GM12878 (cell line): Measurements from ENCODE around the gene SLC28A1. TPM values are rescaled to one million over a fixed set of nuclear protein-coding genes. Genes with fewer than 3 reads are reported as not detected.

Experiments used
- ATAC-seq: fragments of 200-7000 bp; cut with Tn5 transposase; 3 replicates; pipeline ENCODE4 v1.9.1; 2020; ENCODE audit warnings: mild to moderate bottlenecking, moderate library complexity
- Bru-seq: library from RNA; stranded (reverse); fragments of 400-500 nt; gene quantifications from one replicate; lab custom pipeline; 2021; lab: Mats Ljungman, UMichigan
- BruChase-seq, 2 experiments: library from RNA; stranded (reverse); fragments of 400-500 nt; gene quantifications; one replicate each; lab custom pipeline; 2021; lab: Mats Ljungman, UMichigan
- BruUV-seq: library from RNA; stranded (reverse); fragments of 400-500 nt; replicated peaks from 2 replicates; lab custom pipeline; 2021; lab: Mats Ljungman, UMichigan
- CTCF ChIA-PET: fragments of 300-600 bp; sonication (Branson Sonifier 250); formaldehyde crosslinking; extraction: SDS; loops from one replicate; lab custom pipeline; 2021; ENCODE audit warnings: inconsistent platforms; lab: Yijun Ruan, JAX
- POLR2A ChIA-PET: fragments of 350-600 bp; formaldehyde crosslinking; extraction: SDS; loops from one replicate; lab custom pipeline; 2021; ENCODE audit warnings: inconsistent platforms; lab: Charles Lee
- RAD21 ChIA-PET: fragments of 300-600 bp; sonication (Branson Sonifier 250); formaldehyde crosslinking; loops from one replicate; lab custom pipeline; 2023; ENCODE audit warnings: antibody characterized with exemption; ENCODE audit not compliant: unreplicated experiment; lab: Charles Lee
- SMC1A ChIA-PET: fragments of 300-600 bp; sonication (Branson Sonifier 250); formaldehyde crosslinking; loops from one replicate; lab custom pipeline; 2023; ENCODE audit not compliant: unreplicated experiment, uncharacterized antibody; lab: Charles Lee
- DNase-seq: peaks from one replicate; pipeline ENCODE4 v3.0.0-alpha.2; 2011; ENCODE audit warnings: low read depth, low spot score
- FAIRE-seq: peaks from 3 replicates; lab custom pipeline; 2011; peaks lifted over from hg19 to GRCh38; lab: Jason Lieb, UNC
- H2AFZ ChIP-seq: 2 replicates; pipeline ENCODE4 v1.6.0; 2011; ENCODE audit warnings: low read depth, low read length, control low read depth; ENCODE audit not compliant: control insufficient read depth
- H3K27ac ChIP-seq: 2 replicates; pipeline ENCODE4 v1.5.1; 2011; ENCODE audit warnings: control low read depth; ENCODE audit not compliant: control insufficient read depth, insufficient read depth
- H3K27me3 ChIP-seq, 2 experiments: replicated peaks in 1 of 2; 2 replicates each; pipeline versions ENCODE4 v1.6.0 to v1.6.1; 2011; ENCODE audit warnings: low read length in 1 of 2; ENCODE audit not compliant: control insufficient read depth in 2 of 2, insufficient read depth in 2 of 2
- H3K36me3 ChIP-seq, 2 experiments: 2 replicates each; pipeline ENCODE4 v1.5.1; 2011; ENCODE audit warnings: low read length in 1 of 2; ENCODE audit not compliant: control insufficient read depth in 2 of 2, insufficient read depth in 2 of 2
- H3K4me1 ChIP-seq: 2 replicates; pipeline ENCODE4 v1.6.1; 2011; ENCODE audit warnings: mild to moderate bottlenecking, low read length, moderate library complexity, mixed read lengths; ENCODE audit not compliant: control insufficient read depth, insufficient read depth
- H3K4me2 ChIP-seq: 2 replicates; pipeline ENCODE4 v1.6.0; 2011; ENCODE audit warnings: control low read depth; ENCODE audit not compliant: control insufficient read depth, insufficient read depth
- H3K4me3 ChIP-seq: fragments of 200-600 bp; sonication (generic); 2 replicates; pipeline ENCODE4 v1.5.1; 2016
- H3K79me2 ChIP-seq: 2 replicates; pipeline ENCODE4 v1.6.0; 2011; ENCODE audit warnings: low read length; ENCODE audit not compliant: control insufficient read depth, insufficient read depth
- H3K9ac ChIP-seq: 2 replicates; pipeline ENCODE4 v1.8.0; 2011; ENCODE audit warnings: low read length, control low read depth, mixed read lengths; ENCODE audit not compliant: control insufficient read depth, insufficient read depth
- H3K9me3 ChIP-seq: replicated peaks from 3 replicates; pipeline ENCODE4 v1.5.1; 2011; ENCODE audit warnings: mild to moderate bottlenecking, low read length; ENCODE audit not compliant: control insufficient read depth, insufficient read depth
- H4K20me1 ChIP-seq: 2 replicates; pipeline ENCODE4 v1.6.0; 2011; ENCODE audit not compliant: control insufficient read depth, insufficient read depth
- HSF1 ChIP-seq: fragments of 150-350 bp; IDR thresholded peaks from 2 replicates; pipeline ENCODE4 v1.6.1; 2014; ENCODE audit warnings: mild to moderate bottlenecking, low read depth, low read length
- WGBS: methylation state at CpG from one replicate; pipeline ENCODE4 v1.1.6; 2016; ENCODE audit warnings: low lambda C conversion rate; ENCODE audit not compliant: insufficient replicate concordance, insufficient coverage; ENCODE audit errors: missing lambda C conversion rate; 5-methylcytosine and 5-hydroxymethylcytosine counted together
- in situ Hi-C: fragments of 300-500 bp; cut with MboI; formaldehyde crosslinking; loops from 9 replicates; pipeline ENCODE4 v1.14.3; 2018; ENCODE audit warnings: mixed read lengths
- intact Hi-C: fragments of 100-400 bp; cut with micrococcal nuclease; formaldehyde crosslinking; loops from one replicate; pipeline ENCODE4 v1.14.2; 2022; ENCODE audit not compliant: unreplicated experiment
- long read RNA-seq, 2 experiments: library from polyadenylated mRNA; unstranded; transcript quantifications; one replicate each; pipeline ENCODE4 v2.0.0, GENCODE V29; 2019 to 2020
- polyA minus RNA-seq, 3 experiments: library from RNA; depleted of rRNA, polyadenylated mRNA; stranded (reverse); fragments of >200 nt; gene quantifications; 2 replicates each; pipeline ENCODE4 v1.2.3, GENCODE V29; 2011
- polyA plus RNA-seq, 11 experiments: library from polyadenylated mRNA; depleted of rRNA in 4 of 11; unstranded in 6 of 11; stranded (reverse) in 5 of 11; fragments of >200 nt; fragmentation: Nextera tagmentation in 4 of 11; fragmentation: Illumina TruSeq in 1 of 11; extraction: Ambion mirVana in 4 of 11; extraction: Trizol in 1 of 11; gene quantifications; 1 replicate in 1 of 11; 2 replicates in 10 of 11; pipeline versions ENCODE4 v1.2.1 to v1.2.3, GENCODE V29; 2011 to 2016; ENCODE audit warnings: inconsistent platforms in 2 of 11, missing spikeins in 2 of 11, low read depth in 1 of 11
- total RNA-seq, 4 experiments: library from RNA; depleted of rRNA in 3 of 4; stranded (reverse); fragments of >200 nt in 3 of 4; fragmentation: Illumina TruSeq in 1 of 4; extraction: Trizol in 1 of 4; gene quantifications; 2 replicates each; pipeline versions ENCODE4 v1.2.1 to v1.2.3, GENCODE V29; 2013 to 2021

SLC28A1 gene
- not detected in 2 replicates for total RNA-seq (2013; cell fraction: nucleolus; rRNA removed)
- total RNA-seq (2014; rRNA removed): not detected in 2 replicates
- total RNA-seq (2014; rRNA removed; fragmentation: Illumina TruSeq; extraction: Trizol): not detected in 2 replicates
- not detected in 2 replicates for total RNA-seq (2021)
- polyA plus RNA-seq (2011; ENCODE audit: low read depth): not detected
- not detected in 2 replicates for polyA plus RNA-seq (2011; rRNA removed)
- polyA plus RNA-seq (2011; cell fraction: cytosol; rRNA removed): 0.03 and 0.10 TPM in 2 replicates
- not detected in 2 replicates for polyA plus RNA-seq (2011; cell fraction: nucleus; rRNA removed)
- polyA plus RNA-seq (2012): not detected in 2 replicates
- not detected in 2 replicates for polyA plus RNA-seq (2014; fragmentation: Illumina TruSeq; extraction: Trizol)
- polyA plus RNA-seq (2014; fragmentation: Nextera tagmentation; extraction: Ambion mirVana): not detected
- polyA plus RNA-seq (2014; rRNA removed): not detected in 2 replicates
- not detected for polyA plus RNA-seq (2016; fragmentation: Nextera tagmentation; extraction: Ambion mirVana)
- polyA minus RNA-seq (2011; rRNA and poly(A)+ RNA removed): not detected in 2 replicates
- polyA minus RNA-seq (2011; cell fraction: cytosol; rRNA and poly(A)+ RNA removed): not detected in 2 replicates
- not detected in 2 replicates for polyA minus RNA-seq (2011; cell fraction: nucleus; rRNA and poly(A)+ RNA removed)
- percentile 8 among the genes with signal in this experiment for Bru-seq, nascent RNA
- percentile 6 among the genes with signal in this experiment for BruChase-seq, experiment 1, labeled RNA remaining after a 6-hour chase
- BruChase-seq, experiment 2, labeled RNA remaining after a 2-hour chase: percentile 7 among the genes with signal in this experiment
- long read RNA-seq, experiment 1: 0 reads
- long read RNA-seq, experiment 2: 0 reads

- intact Hi-C loops (no loop called here), in situ Hi-C loops (no loop called here)
- ChIA-PET SMC1A (no interaction called here), POLR2A (no interaction called here), RAD21 (interaction anchor here (1.1 kb wide), 1 partner anchor 44 kb away, joined by 3 read pairs; no protein-coding TSS in a partner anchor), CTCF (no interaction called here)
- Histone ChIP-seq H3K4me2 (no peak within 1 kb of the TSS), H3K27me3 (0 out of 4 replicates have a peak, but pooled peaks cover 0 to 2% of the 10 kb centered on the region in 2 experiments), H3K79me2 (no peaks in the 10 kb centered on the region), H3K27ac (no peak within 1 kb of the TSS), H3K9me3 (no peaks in the 10 kb centered on the region), H4K20me1 (no peaks in the 10 kb centered on the region), H2AFZ (no peak within 1 kb of the TSS), H3K9ac (no peak within 1 kb of the TSS), H3K36me3 (no peaks in the 10 kb centered on the region), H3K4me1 (peaks cover 3% of the 10 kb centered on the region; the same call in 1 of the 2 replicates), H3K4me3 (no peak within 1 kb of the TSS)
- ATAC-seq: no peak
- BruUV-seq: no TSS peak
- TF ChIP-seq HSF1: no peak
- 42% methylated on average over 11 of the region's 11 CpGs for WGBS
- no peak for FAIRE-seq
- DNase-seq: no peak
These were observed at the start of gene SLC28A1 for GRCh38 chr15:84883916-84884781. Gene SLC28A1, plus strand, starts transcription at chr15:84884662. Its CDS starts 3,099 bp downstream, at chr15:84887761.
